HepG2 (cell line): ENCODE results near the gene CPE. TPM values are rescaled to one million over a fixed set of nuclear protein-coding genes. Genes with fewer than 3 reads are reported as not detected.
A peak's percentile ranks its signal among the peaks of the same experiment; 100 is the strongest.

Experiments
- ATAC-seq: fragments of 200-7000 bp; cut with Tn5 transposase; 3 replicates; pipeline ENCODE4 v1.9.1; 2020; ENCODE audit warnings: mild to moderate bottlenecking, moderate library complexity
- BruUV-seq: library from RNA; stranded (reverse); fragments of 400-500 nt; replicated peaks from 2 replicates; lab custom pipeline; 2021; lab: Mats Ljungman, UMichigan
- CTCF ChIA-PET: fragments of 300-600 bp; formaldehyde crosslinking; extraction: SDS; loops from one replicate; lab custom pipeline; 2021; ENCODE audit warnings: low total read pairs, inconsistent platforms, low intra/inter-chr PET ratio; lab: Yijun Ruan, JAX
- POLR2A ChIA-PET: fragments of 350-600 bp; sonication (Branson Sonifier 250); formaldehyde crosslinking; loops from one replicate; lab custom pipeline; 2020; ENCODE audit warnings: antibody characterized with exemption, inconsistent platforms; lab: Yijun Ruan, JAX
- DNase-seq: peaks from one replicate; pipeline ENCODE4 v3.0.0-alpha.2; 2015; ENCODE audit warnings: low spot score
- FAIRE-seq: peaks from 3 replicates; lab custom pipeline; 2011; peaks lifted over from hg19 to GRCh38; lab: Jason Lieb, UNC
- H2AFZ ChIP-seq: one replicate; pipeline ENCODE4 v1.6.1; 2011; ENCODE audit warnings: low read length, inconsistent platforms
- H3K27ac ChIP-seq: fragments of 300-600 bp; 3 replicates; pipeline ENCODE4 v1.8.0; 2011; ENCODE audit warnings: mixed run types, mild to moderate bottlenecking, mixed read lengths, low read length, inconsistent platforms; ENCODE audit not compliant: insufficient read depth; ENCODE audit errors: extremely low read length
- H3K27me3 ChIP-seq, 2 experiments: fragments of 200-600 bp in 1 of 2; 2 replicates in 1 of 2; 3 replicates in 1 of 2; pipeline versions ENCODE4 v1.6.0 to v1.8.0; 2011; ENCODE audit warnings: low read length in 2 of 2, mild to moderate bottlenecking in 2 of 2, moderate library complexity in 2 of 2, inconsistent platforms in 1 of 2; ENCODE audit not compliant: insufficient read depth in 2 of 2, control insufficient read depth in 1 of 2
- H3K36me3 ChIP-seq, 2 experiments: fragments of 200-600 bp in 1 of 2; replicated peaks in 1 of 2; 2 replicates in 1 of 2; 3 replicates in 1 of 2; pipeline versions ENCODE4 v1.5.1 to v1.8.0; 2011; ENCODE audit warnings: low read length in 2 of 2, inconsistent platforms in 1 of 2; ENCODE audit not compliant: insufficient read depth in 2 of 2, control insufficient read depth in 1 of 2
- H3K4me1 ChIP-seq: 2 replicates; pipeline ENCODE4 v1.5.1; 2012; ENCODE audit warnings: low read length, inconsistent platforms; ENCODE audit not compliant: insufficient read depth
- H3K4me2 ChIP-seq: 2 replicates; pipeline ENCODE4 v1.6.0; 2011; ENCODE audit warnings: low read depth, low read length, inconsistent platforms
- H3K4me3 ChIP-seq, 3 experiments: fragments of 200-600 bp in 1 of 3; sonication (generic), shearing (Covaris generic) in 1 of 3; replicated peaks in 1 of 3; 2 replicates each; pipeline ENCODE4 v1.5.1; 2011 to 2016; ENCODE audit warnings: low read length in 3 of 3, inconsistent platforms in 2 of 3, low read depth in 2 of 3, mild to moderate bottlenecking in 2 of 3, control low read depth in 1 of 3, mixed read lengths in 1 of 3; ENCODE audit not compliant: insufficient read depth in 1 of 3
- H3K79me2 ChIP-seq: one replicate; pipeline ENCODE4 v1.6.1; 2011; ENCODE audit warnings: low read length, inconsistent platforms; ENCODE audit not compliant: insufficient read depth
- H3K9ac ChIP-seq: 2 replicates; pipeline ENCODE4 v1.6.0; 2011; ENCODE audit warnings: mild to moderate bottlenecking, low read depth, low read length, inconsistent platforms; ENCODE audit not compliant: insufficient read depth
- H3K9me3 ChIP-seq: 2 replicates; pipeline ENCODE4 v1.5.1; 2012; ENCODE audit warnings: mild to moderate bottlenecking, low read length
- H4K20me1 ChIP-seq: 2 replicates; pipeline ENCODE4 v1.6.0; 2011; ENCODE audit warnings: inconsistent platforms, mild to moderate bottlenecking, low read length, moderate library complexity; ENCODE audit not compliant: insufficient read depth
- ARID4A ChIP-seq: sonication (generic); formaldehyde crosslinking; IDR thresholded peaks from 2 replicates; pipeline ENCODE4 v1.5.0; 2020; ENCODE audit warnings: mild to moderate bottlenecking, missing genetic modification reagents, borderline replicate concordance
- CEBPB ChIP-seq: IDR thresholded peaks from 2 replicates; pipeline ENCODE4 v1.6.1; 2011; ENCODE audit warnings: low read depth, low read length, improper control_type of control experiment, borderline replicate concordance
- ELF1 ChIP-seq: sonication (generic); formaldehyde crosslinking; IDR thresholded peaks from 2 replicates; pipeline ENCODE4 v1.4.0; 2020; ENCODE audit warnings: missing genetic modification reagents
- FOXK1 ChIP-seq: sonication (generic); formaldehyde crosslinking; IDR thresholded peaks from 2 replicates; pipeline ENCODE4 v1.4.0; 2020; ENCODE audit warnings: low read depth, missing genetic modification reagents, borderline replicate concordance
- GATA4 ChIP-seq: sonication (generic); IDR thresholded peaks from 2 replicates; pipeline ENCODE4 v1.6.1; 2016; ENCODE audit warnings: antibody characterized with exemption, low read depth, borderline replicate concordance
- XBP1 ChIP-seq: sonication (generic); formaldehyde crosslinking; IDR thresholded peaks from 2 replicates; pipeline ENCODE4 v1.5.0; 2020; ENCODE audit warnings: missing genetic modification reagents
- ZNF337 ChIP-seq: sonication (generic); formaldehyde crosslinking; IDR thresholded peaks from 2 replicates; pipeline ENCODE4 v1.5.1; 2020; ENCODE audit warnings: missing genetic modification reagents, low read depth, mild to moderate bottlenecking, borderline replicate concordance
- ZNF354B ChIP-seq: sonication (generic); formaldehyde crosslinking; IDR thresholded peaks from 2 replicates; pipeline ENCODE4 v1.8.0; 2022; ENCODE audit warnings: mild to moderate bottlenecking, missing genetic modification reagents
- ZNF501 ChIP-seq: sonication (generic); formaldehyde crosslinking; IDR thresholded peaks from 2 replicates; pipeline ENCODE4 v1.5.1; 2020; ENCODE audit warnings: mild to moderate bottlenecking, moderate library complexity, missing genetic modification reagents
- ZNF670 ChIP-seq: sonication (generic); formaldehyde crosslinking; IDR thresholded peaks from 2 replicates; pipeline ENCODE4 v1.8.0; 2022; ENCODE audit warnings: mild to moderate bottlenecking, missing genetic modification reagents, borderline replicate concordance
- WGBS: methylation state at CpG from one replicate; pipeline ENCODE4 v1.1.6; 2017; ENCODE audit warnings: low lambda C conversion rate; 5-methylcytosine and 5-hydroxymethylcytosine counted together
- in situ Hi-C: cut with HindIII; loops from 2 replicates; pipeline ENCODE4 v1.10.0; 2017; ENCODE audit warnings: low pct_unique_long_range_greater_than_20kb; ENCODE audit not compliant: extremely low pct_ligation_motif_present
- intact Hi-C: fragments of 100-400 bp; cut with micrococcal nuclease; formaldehyde crosslinking; loops from one replicate; pipeline ENCODE4 v1.10.0; 2022; ENCODE audit not compliant: unreplicated experiment
- polyA plus RNA-seq, 8 experiments: library from polyadenylated mRNA; depleted of rRNA in 3 of 8; stranded (reverse) in 7 of 8; unstranded in 1 of 8; fragments of >200 nt; fragmentation: Illumina TruSeq in 4 of 8; extraction: Trizol in 4 of 8; gene quantifications; 2 replicates each; pipeline versions ENCODE4 v1.2.1 to v1.2.3, GENCODE V29; 2011 to 2016; ENCODE audit warnings: low read depth in 4 of 8, missing spikeins in 1 of 8, mixed read lengths in 1 of 8; ENCODE audit not compliant: insufficient read depth in 1 of 8
- total RNA-seq, 5 experiments: library from RNA; depleted of rRNA; stranded (reverse); fragments of >200 nt; fragmentation: Illumina TruSeq; extraction: Trizol; gene quantifications; 2 replicates each; pipeline ENCODE4 v1.2.3, GENCODE V29; 2016; ENCODE audit warnings: low read depth in 1 of 5

Gene CPE
- total and polyA plus RNA-seq, 2 of the 13 experiments (the other 11 are each of a cell fraction or from before 2014, with no cell fraction given) = 268 to 852 TPM

GRCh38 chr4:165347647-165348569 lies 30.9 kb upstream of the CPE start:
- in situ Hi-C loops = no loop called here
- POLR2A ChIA-PET = no interaction called here

GRCh38 chr4:165351359-165352130 lies 27.3 kb upstream of the CPE start:
- no TSS peak for BruUV-seq
- DNase-seq = peak; percentile 43
- H3K36me3 ChIP-seq = no peaks in the 10 kb centered on the region
- no peaks in the 10 kb centered on the region for H3K9me3 ChIP-seq
- POLR2A ChIA-PET = interaction anchor here (0.6 to 2.2 kb wide), 6 partner anchors 13 to 258 kb away, joined by 3 to 9 read pairs (median 4); partner anchors contain the start of genes CPE and MSMO1
- H2AFZ ChIP-seq = peak overlapping the region; percentile 50
- peak overlapping the region in 2 of 3 experiments; percentile 9 to 51; a peak in 3 of 6 replicates for H3K4me3 ChIP-seq
- peak overlapping the region; percentile 67 for H3K4me2 ChIP-seq
- H3K9ac ChIP-seq = 0 out of 2 replicates have a peak overlapping the region, but pooled peaks have one; percentile 19
- intact Hi-C loops = loop anchor here (1.0 to 10.0 kb wide), 2 partner anchors 113 to 743 kb away; no protein-coding TSS in a partner anchor
- WGBS = 27% methylated on average over 4 of the region's 5 CpGs
- CTCF ChIA-PET = interaction anchor here (1.5 to 2.9 kb wide), 2 partner anchors 27 to 113 kb away, joined by 3 to 19 read pairs; partner anchors contain the start of gene CPE
- no peaks in the 10 kb centered on the region for H3K79me2 ChIP-seq
- FAIRE-seq = peak; percentile 54
- H4K20me1 ChIP-seq = no peaks in the 10 kb centered on the region
- no peak overlapping the region for H3K27ac ChIP-seq
- peaks cover 22% of the 10 kb centered on the region for H3K4me1 ChIP-seq
- in situ Hi-C loops = no loop called here
- H3K27me3 ChIP-seq = no peaks in the 10 kb centered on the region; a peak in 1 of 5 replicates
- peak; percentile 49 for ATAC-seq
- TF ChIP-seq ELF1 (CRISPR knock-in tag) (no peak), FOXK1 (CRISPR knock-in tag) (peak; percentile 26; the same call in 1 of the 2 replicates), ZNF354B (CRISPR knock-in tag) (no peak), GATA4 (no peak), ZNF501 (CRISPR knock-in tag) (0 out of 2 replicates have a peak, but pooled peaks have one; percentile 42), ARID4A (peak; percentile 22; the same call in 1 of the 2 replicates)

More at GRCh38 chr4:165347647-165348569, 30.9 kb upstream of the CPE start:
- no peaks in the 10 kb centered on the region; a peak in 1 of 5 replicates for H3K27me3 ChIP-seq
- no peak for DNase-seq
- CTCF ChIA-PET = no interaction called here
- FAIRE-seq = no peak
- H3K4me3 ChIP-seq = no peak overlapping the region
- no peaks in the 10 kb centered on the region for H3K36me3 ChIP-seq
- no peak overlapping the region for H3K9ac ChIP-seq
- peaks cover 8% of the 10 kb centered on the region for H4K20me1 ChIP-seq
- H3K27ac ChIP-seq = no peak overlapping the region
- ATAC-seq = no peak
- 80% methylated on average over 3 of the region's 3 CpGs for WGBS
- no peaks in the 10 kb centered on the region for H3K79me2 ChIP-seq
- no peaks in the 10 kb centered on the region for H3K9me3 ChIP-seq
- intact Hi-C loops = no loop called here
- no peak overlapping the region for H2AFZ ChIP-seq
- no peak overlapping the region for H3K4me2 ChIP-seq
- peaks cover 13% of the 10 kb centered on the region for H3K4me1 ChIP-seq
- no peak for TF ChIP-seq ZNF670 (CRISPR knock-in tag)
- no peak for TF ChIP-seq XBP1 (CRISPR knock-in tag)
- no peak for TF ChIP-seq ZNF337 (CRISPR knock-in tag)
- TF ChIP-seq CEBPB = peak; percentile 48; the same call in 1 of the 2 replicates
- no TSS peak for BruUV-seq
